Endodermal cell (in vitro differentiated cells): Measurements from ENCODE around the gene ATXN1. TPM values are rescaled to one million over a fixed set of nuclear protein-coding genes. Genes with fewer than 3 reads are reported as not detected.

ENCODE experiments used
- DNase-seq: peaks from one replicate; pipeline ENCODE4 v3.0.0-alpha.2; 2017
- H3K27ac ChIP-seq: 2 replicates; pipeline ENCODE4 v1.5.1; 2013; ENCODE audit warnings: mild to moderate bottlenecking, low read depth, low read length, moderate library complexity
- H3K27me3 ChIP-seq: 2 replicates; pipeline ENCODE4 v1.6.1; 2013; ENCODE audit warnings: mild to moderate bottlenecking, low read length, moderate library complexity; ENCODE audit not compliant: insufficient read depth, control insufficient read depth, poor library complexity, severe bottlenecking
- H3K36me3 ChIP-seq: 2 replicates; pipeline ENCODE4 v1.7.0; 2013; ENCODE audit warnings: mild to moderate bottlenecking, low read length, moderate library complexity; ENCODE audit not compliant: control insufficient read depth, insufficient read depth
- H3K4me1 ChIP-seq: one replicate; pipeline ENCODE4 v1.7.0; 2013; ENCODE audit warnings: low read length; ENCODE audit not compliant: control insufficient read depth, insufficient read depth
- H3K4me3 ChIP-seq: 2 replicates; pipeline ENCODE4 v1.5.1; 2013; ENCODE audit warnings: mild to moderate bottlenecking, low read length, moderate library complexity
- H3K9ac ChIP-seq: 2 replicates; pipeline ENCODE4 v1.6.1; 2013; ENCODE audit warnings: mild to moderate bottlenecking, low read length, moderate library complexity; ENCODE audit not compliant: poor library complexity, severe bottlenecking; ENCODE audit errors: extremely low read depth
- H3K9me3 ChIP-seq: 2 replicates; pipeline ENCODE4 v1.6.1; 2013; ENCODE audit warnings: mild to moderate bottlenecking, low read length, moderate library complexity; ENCODE audit not compliant: control insufficient read depth
- H3K27ac Mint-ChIP-seq: 2 replicates; pipeline ENCODE4 v1.8.0; 2020; ENCODE audit warnings: mixed read lengths
- H3K27me3 Mint-ChIP-seq: 2 replicates; pipeline ENCODE4 v1.8.0; 2021; ENCODE audit warnings: mild to moderate bottlenecking, mixed read lengths; ENCODE audit not compliant: insufficient read depth
- H3K36me3 Mint-ChIP-seq: 2 replicates; pipeline ENCODE4 v1.8.0; 2020; ENCODE audit warnings: low read depth, mixed read lengths
- H3K4me1 Mint-ChIP-seq: 2 replicates; pipeline ENCODE4 v1.8.0; 2020; ENCODE audit warnings: mixed read lengths
- H3K4me3 Mint-ChIP-seq: 2 replicates; pipeline ENCODE4 v1.8.0; 2020; ENCODE audit warnings: mild to moderate bottlenecking, moderate library complexity, mixed read lengths
- H3K9me3 Mint-ChIP-seq: 2 replicates; pipeline ENCODE4 v1.8.0; 2020; ENCODE audit warnings: mild to moderate bottlenecking, mixed read lengths
- CTCF ChIP-seq: fragments of 200-600 bp; sonication (generic); conservative IDR thresholded peaks from 2 replicates; pipeline ENCODE4 v1.5.0; 2021; ENCODE audit warnings: antibody characterized with exemption, mild to moderate bottlenecking
- WGBS, 2 experiments: methylation state at CpG; one replicate each; pipeline versions ENCODE4 v1.1.5 to v1.1.7; 2013; ENCODE audit warnings: missing lambda C conversion rate in 2 of 2, mixed read lengths in 1 of 2; ENCODE audit not compliant: insufficient coverage in 1 of 2, insufficient read length in 1 of 2; 5-methylcytosine and 5-hydroxymethylcytosine counted together
- total RNA-seq, 2 donors: library from RNA; stranded (reverse); fragmentation: NEBNext Ultra II Directional in 1 of 2; extraction: Animal tissue kit (Norgen Biotek cat#: 25700) in 1 of 2; gene quantifications; 2 replicates in 1 of 2; 3 replicates in 1 of 2; pipeline ENCODE4 v1.2.1, GENCODE V29; 2021

Gene ATXN1
- total RNA-seq, 2 donors from 2014 or later, result 10.4 to 15.9 TPM

GRCh38 chr6:16306334-16306733 lies 454.9 kb downstream of the ATXN1 start:
- H3K36me3 Mint-ChIP-seq, result no peaks in the 10 kb centered on the region
- Histone ChIP-seq H3K9ac (no peak overlapping the region), H3K36me3 (no peaks in the 10 kb centered on the region), H3K9me3 (no peaks in the 10 kb centered on the region), H3K27me3 (no peaks in the 10 kb centered on the region), H3K4me3 (no peak overlapping the region), H3K27ac (no peak overlapping the region), H3K4me1 (no peaks in the 10 kb centered on the region)
- no peaks in the 10 kb centered on the region for H3K9me3 Mint-ChIP-seq
- peak; percentile 58 for DNase-seq
- H3K27ac Mint-ChIP-seq, result no peak overlapping the region
- no peaks in the 10 kb centered on the region for H3K27me3 Mint-ChIP-seq
- peak overlapping the region; percentile 9 for H3K4me3 Mint-ChIP-seq
- H3K4me1 Mint-ChIP-seq, result peaks cover 29% of the 10 kb centered on the region
- WGBS, 2 experiments, result 82 to 92% methylated on average over 13 to 20 of the region's 20 CpGs
- TF ChIP-seq CTCF, result no peak

- Histone ChIP-seq H3K9ac (no peak overlapping the region), H3K36me3 (no peaks in the 10 kb centered on the region), H3K27ac (no peak overlapping the region), H3K4me3 (no peak overlapping the region), H3K27me3 (no peaks in the 10 kb centered on the region), H3K4me1 (no peaks in the 10 kb centered on the region), H3K9me3 (no peaks in the 10 kb centered on the region)
- peak; percentile 70 for DNase-seq
- no peak for TF ChIP-seq CTCF
- no peaks in the 10 kb centered on the region for H3K9me3 Mint-ChIP-seq
- H3K36me3 Mint-ChIP-seq, result no peaks in the 10 kb centered on the region
- H3K4me3 Mint-ChIP-seq, result no peak overlapping the region
- WGBS, 2 experiments, result 87 to 90% methylated on average over 14 to 19 of the region's 19 CpGs
- H3K4me1 Mint-ChIP-seq, result peaks cover 29% of the 10 kb centered on the region
- no peaks in the 10 kb centered on the region for H3K27me3 Mint-ChIP-seq
- H3K27ac Mint-ChIP-seq, result no peak overlapping the region
These were observed 455.5 kb downstream of the ATXN1 start for GRCh38 chr6:16305788-16306187.

GRCh38 chr6:16305246-16305725 lies 456.0 kb downstream of the ATXN1 start:
- DNase-seq, result no peak
- Histone ChIP-seq H3K9me3 (no peaks in the 10 kb centered on the region), H3K4me3 (no peak overlapping the region), H3K27me3 (no peaks in the 10 kb centered on the region), H3K27ac (no peak overlapping the region), H3K4me1 (no peaks in the 10 kb centered on the region), H3K36me3 (no peaks in the 10 kb centered on the region), H3K9ac (no peak overlapping the region)
- no peaks in the 10 kb centered on the region for H3K27me3 Mint-ChIP-seq
- no peaks in the 10 kb centered on the region for H3K9me3 Mint-ChIP-seq
- no peaks in the 10 kb centered on the region for H3K36me3 Mint-ChIP-seq
- no peak overlapping the region for H3K4me3 Mint-ChIP-seq
- no peak overlapping the region for H3K27ac Mint-ChIP-seq
- 79 to 90% methylated on average over 2 to 7 of the region's 7 CpGs for WGBS, 2 experiments
- peaks cover 30% of the 10 kb centered on the region for H3K4me1 Mint-ChIP-seq
- no peak for TF ChIP-seq CTCF
